Tibial nerve (tissue), 4 donors: ENCODE measurements around the gene TNRC18. TPM values are rescaled to one million over a fixed set of nuclear protein-coding genes. Genes with fewer than 3 reads are reported as not detected.
"Not testable (repeated sequence)": the region's sequence is repeated elsewhere in the genome, so short reads cannot be mapped to it uniquely, and the experiment has no call there.

Experiments
- DNase-seq, 2 donors: peaks; one replicate each; pipeline ENCODE4 v3.0.0-alpha.2; 2019; ENCODE audit warnings: low spot score in 2 of 2
- H3K27ac ChIP-seq, 4 donors: fragments of 200-600 bp; sonication (generic) in 3 of 4; one replicate each; pipeline ENCODE4 v1.5.1; 2017 to 2019; ENCODE audit warnings: mild to moderate bottlenecking in 1 of 4
- H3K27me3 ChIP-seq, 2 donors: fragments of 200-600 bp; sonication (generic) in 1 of 2; one replicate each; pipeline versions ENCODE4 v1.5.1 to v1.6.0; 2017 to 2019
- H3K36me3 ChIP-seq, 3 donors: fragments of 200-600 bp; sonication (generic); one replicate each; pipeline ENCODE4 v1.5.1; 2018 to 2019
- H3K4me1 ChIP-seq, 4 donors: fragments of 200-600 bp; sonication (generic) in 3 of 4; one replicate each; pipeline ENCODE4 v1.5.1; 2017 to 2019
- H3K4me3 ChIP-seq, 4 donors: fragments of 200-600 bp; sonication (generic) in 3 of 4; one replicate each; pipeline ENCODE4 v1.5.1; 2017 to 2019; ENCODE audit warnings: mild to moderate bottlenecking in 1 of 4, moderate library complexity in 1 of 4
- H3K9me3 ChIP-seq, 4 donors: fragments of 200-600 bp; sonication (generic) in 3 of 4; one replicate each; pipeline ENCODE4 v1.5.1; 2017 to 2019
- EP300 ChIP-seq, 2 donors: sonication (generic); formaldehyde crosslinking; IDR thresholded peaks; one replicate each; pipeline ENCODE4 v1.6.1; 2017; ENCODE audit warnings: antibody characterized with exemption in 2 of 2, mild to moderate bottlenecking in 1 of 2
- POLR2A ChIP-seq, 2 donors: fragments of 450-650 bp; IDR thresholded peaks; one replicate each; pipeline ENCODE4 v1.6.1; 2017; ENCODE audit warnings: antibody characterized with exemption in 2 of 2, mild to moderate bottlenecking in 2 of 2, moderate library complexity in 2 of 2
- WGBS, 2 donors: methylation state at CpG; one replicate each; pipeline ENCODE4 v1.1.5; 2018; 5-methylcytosine and 5-hydroxymethylcytosine counted together
- total RNA-seq, 4 donors: library from RNA; depleted of rRNA; stranded (reverse); fragments of >200 nt; gene quantifications; one replicate each; pipeline ENCODE4 v1.1.0, GENCODE V29; 2016
- TF ChIP-seq, protein P1 (sequence below), 5 experiments: fragments of 200-600 bp in 3 of 5; fragments of 450-650 bp in 2 of 5; sonication (generic) in 3 of 5; IDR thresholded peaks; one replicate each; pipeline ENCODE4 v1.5.1; 2016 to 2019; ENCODE audit warnings: antibody characterized with exemption in 5 of 5, mild to moderate bottlenecking in 3 of 5, moderate library complexity in 2 of 5

Gene TNRC18
- total RNA-seq, 4 donors from 2014 or later: 76.9 to 241 (median 147) TPM

DNA sequence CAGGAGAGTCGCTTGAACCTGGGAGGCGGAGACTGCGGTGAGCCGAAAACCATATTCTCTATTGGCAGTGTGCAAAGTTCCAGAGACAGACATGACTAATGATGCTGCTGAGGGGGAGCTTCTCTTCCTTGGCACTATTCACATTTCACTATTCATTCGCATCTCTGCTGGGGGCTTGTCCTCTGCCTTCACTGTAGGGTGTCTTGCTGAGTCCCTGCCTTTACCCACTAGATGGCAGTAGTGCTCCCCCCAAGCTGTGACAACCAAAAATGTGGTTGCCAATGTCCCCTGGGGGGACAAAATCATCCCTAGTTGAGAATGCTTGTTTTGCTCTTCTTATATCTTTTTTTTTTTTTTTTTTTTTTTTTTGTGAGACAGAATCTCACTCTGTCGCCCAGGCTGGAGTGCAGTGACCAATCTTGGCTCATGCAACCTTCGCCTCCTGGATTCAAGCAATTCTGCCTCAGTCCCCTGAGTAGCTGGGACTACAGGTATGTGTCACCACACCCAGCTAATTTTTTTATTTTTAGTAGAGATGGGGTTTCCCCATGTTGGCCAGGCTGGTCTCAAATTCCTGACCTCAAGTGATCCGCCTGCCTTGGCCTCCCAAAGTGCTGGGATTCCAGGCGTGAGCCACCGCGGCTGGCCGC, 57.5 kb downstream of the TNRC18 start:
- WGBS, 2 donors: 72 to 80% methylated on average over 12 of the region's 12 CpGs
- peaks cover 0 to 43% (median 28%) of the 10 kb centered on the region in 3 donors for H3K36me3 ChIP-seq
- peak in 1 of 2 donors; percentile 56 for TF ChIP-seq EP300 (IDR thresholded peaks at IDR 0.05)
- TF ChIP-seq, protein P1, sequence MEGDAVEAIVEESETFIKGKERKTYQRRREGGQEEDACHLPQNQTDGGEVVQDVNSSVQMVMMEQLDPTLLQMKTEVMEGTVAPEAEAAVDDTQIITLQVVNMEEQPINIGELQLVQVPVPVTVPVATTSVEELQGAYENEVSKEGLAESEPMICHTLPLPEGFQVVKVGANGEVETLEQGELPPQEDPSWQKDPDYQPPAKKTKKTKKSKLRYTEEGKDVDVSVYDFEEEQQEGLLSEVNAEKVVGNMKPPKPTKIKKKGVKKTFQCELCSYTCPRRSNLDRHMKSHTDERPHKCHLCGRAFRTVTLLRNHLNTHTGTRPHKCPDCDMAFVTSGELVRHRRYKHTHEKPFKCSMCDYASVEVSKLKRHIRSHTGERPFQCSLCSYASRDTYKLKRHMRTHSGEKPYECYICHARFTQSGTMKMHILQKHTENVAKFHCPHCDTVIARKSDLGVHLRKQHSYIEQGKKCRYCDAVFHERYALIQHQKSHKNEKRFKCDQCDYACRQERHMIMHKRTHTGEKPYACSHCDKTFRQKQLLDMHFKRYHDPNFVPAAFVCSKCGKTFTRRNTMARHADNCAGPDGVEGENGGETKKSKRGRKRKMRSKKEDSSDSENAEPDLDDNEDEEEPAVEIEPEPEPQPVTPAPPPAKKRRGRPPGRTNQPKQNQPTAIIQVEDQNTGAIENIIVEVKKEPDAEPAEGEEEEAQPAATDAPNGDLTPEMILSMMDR (IDR thresholded peaks at IDR 0.05): peak; percentile 70 to 83 (median 81)
- H3K27me3 ChIP-seq, H3K9me3 ChIP-seq, H3K4me3 ChIP-seq: not testable (repeated sequence)
- peak; percentile 47 to 73 for DNase-seq
- peaks cover 0 to 46% (median 2%) of the 10 kb centered on the region in 4 donors for H3K4me1 ChIP-seq
- H3K27ac ChIP-seq: peak overlapping the region in 2 of 4 donors; percentile 41 to 55

GRCh38 chr7:5363729-5364128, 59.9 kb downstream of the TNRC18 start:
- DNase-seq: no peak
- Histone ChIP-seq H3K4me1 (peaks cover 0 to 56% (median 6%) of the 10 kb centered on the region in 4 donors), H3K27ac (no peak overlapping the region), H3K36me3 (peaks cover 0 to 44% (median 24%) of the 10 kb centered on the region in 3 donors), H3K27me3 (no peaks in the 10 kb centered on the region), H3K9me3 (no peaks in the 10 kb centered on the region), H3K4me3 (no peak overlapping the region)
- WGBS, 2 donors: 72 to 77% methylated on average over 8 of the region's 8 CpGs
- TF ChIP-seq, protein P1 (IDR thresholded peaks at IDR 0.05): no peak
- TF ChIP-seq POLR2A (IDR thresholded peaks at IDR 0.05) (no peak), EP300 (IDR thresholded peaks at IDR 0.05) (no peak)

GRCh38 chr7:5362466-5362865, 61.2 kb downstream of the TNRC18 start:
- peaks cover 0 to 55% (median 28%) of the 10 kb centered on the region in 3 donors for H3K36me3 ChIP-seq
- no peaks in the 10 kb centered on the region for H3K9me3 ChIP-seq
- peaks cover 0 to 55% (median 7%) of the 10 kb centered on the region in 4 donors for H3K4me1 ChIP-seq
- H3K27me3 ChIP-seq: no peaks in the 10 kb centered on the region
- H3K4me3 ChIP-seq: no peak overlapping the region
- 86 to 94% methylated on average over 15 to 18 of the region's 18 CpGs for WGBS, 2 donors
- TF ChIP-seq POLR2A (IDR thresholded peaks at IDR 0.05) (no peak), EP300 (IDR thresholded peaks at IDR 0.05) (no peak)
- TF ChIP-seq, protein P1 (IDR thresholded peaks at IDR 0.05): no peak
- no peak overlapping the region for H3K27ac ChIP-seq
- no peak for DNase-seq

DNA sequence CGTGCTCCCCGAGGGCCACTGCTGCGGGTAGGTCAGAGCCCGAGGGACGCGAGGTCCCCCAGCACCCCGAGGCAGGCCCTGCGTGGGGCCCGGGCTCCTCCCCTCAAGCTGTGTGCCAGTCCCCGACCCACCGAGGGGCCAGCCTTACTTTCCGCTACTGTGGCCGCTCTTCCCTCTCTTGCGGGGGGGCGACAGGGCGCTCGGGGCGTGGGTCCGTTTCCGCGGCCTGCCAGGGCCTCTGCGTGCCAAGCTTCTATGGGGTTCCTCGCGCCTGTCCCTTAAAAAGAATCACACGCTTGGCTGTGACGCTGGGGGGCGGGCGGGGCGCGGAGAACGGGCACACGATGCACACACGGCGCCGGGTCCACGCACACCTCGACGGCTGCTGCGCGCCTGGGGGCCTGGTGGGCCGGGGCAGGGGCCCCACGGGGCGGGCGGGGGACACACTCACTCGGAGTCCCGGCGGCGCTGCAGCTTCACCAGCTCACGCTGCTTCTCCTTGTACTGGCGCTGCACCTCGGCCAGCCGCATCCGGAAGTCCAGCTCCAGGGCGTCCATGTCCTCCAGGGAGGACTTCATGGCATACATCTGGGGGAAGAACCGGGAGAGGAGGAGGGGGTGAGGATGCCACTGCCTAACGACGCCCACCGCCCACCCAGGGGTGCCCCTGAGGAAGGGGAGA, 62.0 kb downstream of the TNRC18 start:
- peaks cover 0 to 48% (median 7%) of the 10 kb centered on the region in 4 donors for H3K4me1 ChIP-seq
- H3K36me3 ChIP-seq: peaks cover 0 to 64% (median 29%) of the 10 kb centered on the region in 3 donors
- 89 to 91% methylated on average over 33 to 38 of the region's 58 CpGs for WGBS, 2 donors
- no peaks in the 10 kb centered on the region for H3K27me3 ChIP-seq
- H3K9me3 ChIP-seq: no peaks in the 10 kb centered on the region
- DNase-seq: no peak
- H3K4me3 ChIP-seq: no peak overlapping the region
- TF ChIP-seq POLR2A (IDR thresholded peaks at IDR 0.05) (no peak), EP300 (IDR thresholded peaks at IDR 0.05) (no peak)
- TF ChIP-seq, protein P1 (IDR thresholded peaks at IDR 0.05): no peak
- H3K27ac ChIP-seq: no peak overlapping the region

DNA sequence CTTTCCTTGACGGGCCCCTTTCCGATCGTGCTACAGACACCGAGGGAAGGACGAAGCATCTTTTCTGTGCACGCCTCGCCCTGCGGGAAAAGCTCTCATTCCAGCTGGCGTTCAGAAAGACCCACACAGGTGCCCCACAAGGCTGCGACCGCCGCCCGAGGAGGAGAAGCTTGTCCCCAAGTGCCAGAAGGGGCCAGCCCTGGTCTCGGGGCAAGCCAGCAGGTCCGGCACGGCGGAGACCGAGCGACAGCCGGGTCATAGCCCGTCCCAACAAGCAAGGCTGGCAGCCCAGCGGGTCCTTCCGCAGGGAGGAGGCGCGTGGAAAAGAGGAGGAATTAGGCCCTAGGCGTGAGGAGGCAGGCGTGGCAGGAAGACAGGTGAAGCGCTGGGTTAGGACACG, 62.7 kb downstream of the TNRC18 start:
- no peaks in the 10 kb centered on the region for H3K9me3 ChIP-seq
- no peaks in the 10 kb centered on the region for H3K27me3 ChIP-seq
- peaks cover 0 to 42% (median 7%) of the 10 kb centered on the region in 4 donors for H3K4me1 ChIP-seq
- peaks cover 0 to 70% (median 33%) of the 10 kb centered on the region in 3 donors for H3K36me3 ChIP-seq
- H3K27ac ChIP-seq: no peak overlapping the region
- no peak overlapping the region for H3K4me3 ChIP-seq
- TF ChIP-seq, protein P1 (IDR thresholded peaks at IDR 0.05): no peak
- no peak for TF ChIP-seq POLR2A (IDR thresholded peaks at IDR 0.05)
- no peak for TF ChIP-seq EP300 (IDR thresholded peaks at IDR 0.05)
- DNase-seq: no peak
- 92 to 97% methylated on average over 25 to 29 of the region's 29 CpGs for WGBS, 2 donors
